GM12892 (cell line): Measurements from ENCODE around the gene CLSTN1.

Source experiments
- POLR2A ChIP-seq: IDR thresholded peaks from 2 replicates; pipeline ENCODE4 v1.6.1; 2011; ENCODE audit warnings: low read depth, low read length, control low read depth
- POLR2AphosphoS5 ChIP-seq: IDR thresholded peaks from 2 replicates; pipeline ENCODE4 v1.6.1; 2011; ENCODE audit warnings: low read depth, low read length, control low read depth
- TAF1 ChIP-seq: IDR thresholded peaks from 2 replicates; pipeline ENCODE4 v1.6.1; 2011; ENCODE audit warnings: low read depth, mild to moderate bottlenecking, control low read depth, low read length, borderline replicate concordance

DNA sequence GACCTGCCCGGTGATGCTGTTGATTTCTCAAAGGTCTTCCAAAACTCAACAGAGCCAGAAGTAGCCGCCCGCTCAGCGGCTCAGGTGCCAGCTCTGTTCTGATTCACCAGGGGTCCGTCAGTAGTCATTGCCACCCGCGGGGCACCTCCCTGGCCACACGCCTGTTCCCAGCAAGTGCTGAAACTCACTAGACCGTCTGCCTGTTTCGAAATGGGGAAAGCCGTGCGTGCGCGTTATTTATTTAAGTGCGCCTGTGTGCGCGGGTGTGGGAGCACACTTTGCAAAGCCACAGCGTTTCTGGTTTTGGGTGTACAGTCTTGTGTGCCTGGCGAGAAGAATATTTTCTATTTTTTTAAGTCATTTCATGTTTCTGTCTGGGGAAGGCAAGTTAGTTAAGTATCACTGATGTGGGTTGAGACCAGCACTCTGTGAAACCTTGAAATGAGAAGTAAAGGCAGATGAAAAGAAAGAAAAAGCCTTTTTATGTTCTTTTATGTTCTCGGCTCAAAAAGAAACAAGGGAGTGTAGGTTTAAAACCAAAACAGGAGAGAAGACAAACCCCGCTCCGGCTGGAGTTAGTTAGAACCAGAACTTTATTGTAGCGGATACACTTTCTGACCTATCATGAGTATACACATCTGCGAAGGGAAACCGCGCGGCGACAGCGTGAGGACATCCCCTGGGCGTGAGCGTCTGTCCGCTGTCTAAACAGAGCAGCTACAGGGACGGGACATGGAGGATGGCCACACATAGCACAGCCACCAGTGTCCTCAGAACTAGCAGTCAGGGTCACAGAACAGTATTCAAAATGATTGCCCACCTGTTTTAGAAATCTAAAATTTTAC, 95.1 kb downstream of the CLSTN1 start:
- no peak for TF ChIP-seq POLR2AphosphoS5
- no peak for TF ChIP-seq POLR2A
- no peak for TF ChIP-seq TAF1
